Motor neuron (in vitro differentiated cells): ENCODE measurements around the gene IMMP2L. TPM values are rescaled to one million over a fixed set of nuclear protein-coding genes. Genes with fewer than 3 reads are reported as not detected.
A peak's percentile ranks its signal among the peaks of the same experiment; 100 is the strongest.

ENCODE experiments used
- ATAC-seq, 8 experiments: fragments of 200-7000 bp; cut with Tn5 transposase; replicated peaks in 6 of 8; 2 replicates each; pipeline ENCODE4 v1.8.0; 2021; ENCODE audit warnings: mild to moderate bottlenecking in 8 of 8, moderate library complexity in 8 of 8
- H3K27ac ChIP-seq, 2 donors: fragments of 250-450 bp; sonication (Bioruptor Pico); 2 replicates each; pipeline ENCODE4 v1.9.0; 2021; ENCODE audit warnings: antibody characterized with exemption in 2 of 2, mild to moderate bottlenecking in 2 of 2, moderate library complexity in 1 of 2
- H3K4me1 ChIP-seq, 2 donors: fragments of 250-450 bp; sonication (Bioruptor Pico); replicated peaks in 1 of 2; 2 replicates each; pipeline ENCODE4 v1.6.1; 2021; ENCODE audit warnings: antibody characterized with exemption in 2 of 2, mild to moderate bottlenecking in 2 of 2, moderate library complexity in 1 of 2
- H3K4me3 ChIP-seq, 5 donors: fragments of 250-450 bp; sonication (Bioruptor Pico); 2 replicates each; pipeline ENCODE4 v1.9.0; 2021; ENCODE audit warnings: antibody characterized with exemption in 5 of 5, mild to moderate bottlenecking in 5 of 5, moderate library complexity in 4 of 5
- WGBS, 10 experiments: fragments of 450-650 bp; shearing (Covaris generic); methylation state at CpG; one replicate each; pipeline ENCODE4 v1.0.0; 2022; 5-methylcytosine and 5-hydroxymethylcytosine counted together
- in situ Hi-C, 9 experiments: fragments of 400-800 bp; cut with MboI; loops; one replicate each; pipeline ENCODE4 v1.15.0; 2021; ENCODE audit warnings: low sequenced_read_pairs in 9 of 9, low pct_unique_long_range_greater_than_20kb in 2 of 9; ENCODE audit not compliant: unreplicated experiment in 9 of 9
- total RNA-seq, 8 experiments: library from RNA; unstranded; fragments of 300-600 nt; gene quantifications; 2 replicates each; pipeline versions ENCODE4 v1.2.3 to v1.2.4, GENCODE V29; 2022

The IMMP2L gene
- total RNA-seq, 8 experiments from 2014 or later = 9.9 to 78.5 (median 19.3) TPM

DNA sequence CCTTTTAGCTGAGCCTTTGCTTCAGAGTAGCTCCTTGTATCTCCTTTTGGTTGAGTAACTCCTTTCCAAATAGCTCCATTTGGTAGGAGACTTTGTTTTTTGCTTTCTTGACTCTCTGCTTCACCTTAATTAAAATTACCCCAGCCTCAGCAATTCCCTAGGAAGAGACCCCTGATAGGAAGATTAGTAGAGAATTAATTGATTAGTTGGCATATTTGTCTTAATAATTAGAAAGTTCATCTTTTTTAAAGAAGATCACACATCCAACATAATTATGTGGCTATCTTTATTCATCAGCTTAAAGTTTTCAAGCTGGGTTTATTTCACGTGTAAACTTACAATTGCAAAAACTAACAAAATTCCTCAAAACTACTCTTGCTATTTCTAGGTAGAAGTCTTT lies 352.2 kb downstream of the IMMP2L start:
- no peaks in the 10 kb centered on the region for H3K4me1 ChIP-seq
- H3K4me3 ChIP-seq = no peak overlapping the region
- H3K27ac ChIP-seq = no peak overlapping the region
- no peak for ATAC-seq
- 50 to 100% (median 100%) methylated on average over 1 of the region's 1 CpG; no CpG with 5 or more reads in 1 of the 10 experiments for WGBS, 10 experiments
- in situ Hi-C loops = no loop called here

DNA sequence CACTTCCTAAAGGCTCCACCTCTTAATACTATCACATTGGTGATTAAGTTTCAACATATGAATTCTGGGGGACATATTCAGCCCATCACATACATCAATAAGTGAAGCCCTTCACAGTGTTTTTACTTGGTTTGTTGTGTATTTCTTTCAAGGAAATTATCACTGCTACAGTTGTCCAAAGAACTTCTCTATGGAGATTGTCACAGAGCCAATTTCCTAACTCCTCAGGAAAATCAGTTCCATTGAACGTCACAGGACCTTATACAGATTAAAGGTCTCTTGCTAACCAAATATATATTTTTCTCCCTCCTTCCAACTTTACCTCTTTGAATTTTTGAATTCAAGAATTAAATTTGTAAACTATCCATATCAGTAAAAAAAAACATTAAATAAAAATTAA lies 357.0 kb downstream of the IMMP2L start:
- no peak overlapping the region for H3K27ac ChIP-seq
- WGBS, 10 experiments = 29 to 100% (median 90%) methylated on average over 1 of the region's 1 CpG; no CpG with 5 or more reads in 1 of the 10 experiments
- H3K4me3 ChIP-seq = no peak overlapping the region
- ATAC-seq = no peak
- H3K4me1 ChIP-seq = no peaks in the 10 kb centered on the region
- in situ Hi-C loops = no loop called here

DNA sequence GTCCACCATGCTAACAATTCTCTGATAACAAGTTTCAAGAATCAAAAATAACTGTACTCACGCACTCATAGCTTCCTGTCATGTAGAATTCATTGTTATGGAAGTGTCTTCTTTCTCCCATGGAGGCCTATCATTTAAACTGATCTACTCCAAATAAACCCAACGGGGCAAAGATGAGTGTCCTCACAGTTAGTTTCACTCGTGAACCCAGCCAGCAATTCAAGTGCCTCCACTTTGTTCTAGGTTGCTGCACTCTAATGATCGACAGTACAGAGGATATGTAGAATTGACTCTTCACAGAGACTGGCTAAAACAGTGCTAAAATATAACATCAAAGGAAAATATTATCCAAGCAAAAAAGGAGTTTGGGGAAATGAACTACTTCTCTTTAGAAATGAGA lies 360.0 kb downstream of the IMMP2L start:
- H3K4me1 ChIP-seq = no peaks in the 10 kb centered on the region
- H3K4me3 ChIP-seq = no peak overlapping the region
- in situ Hi-C loops = no loop called here
- H3K27ac ChIP-seq = no peak overlapping the region
- 83 to 100% (median 92%) methylated on average over 1 to 4 of the region's 4 CpGs; no CpG with 5 or more reads in 1 of the 10 experiments for WGBS, 10 experiments
- ATAC-seq = no peak

DNA sequence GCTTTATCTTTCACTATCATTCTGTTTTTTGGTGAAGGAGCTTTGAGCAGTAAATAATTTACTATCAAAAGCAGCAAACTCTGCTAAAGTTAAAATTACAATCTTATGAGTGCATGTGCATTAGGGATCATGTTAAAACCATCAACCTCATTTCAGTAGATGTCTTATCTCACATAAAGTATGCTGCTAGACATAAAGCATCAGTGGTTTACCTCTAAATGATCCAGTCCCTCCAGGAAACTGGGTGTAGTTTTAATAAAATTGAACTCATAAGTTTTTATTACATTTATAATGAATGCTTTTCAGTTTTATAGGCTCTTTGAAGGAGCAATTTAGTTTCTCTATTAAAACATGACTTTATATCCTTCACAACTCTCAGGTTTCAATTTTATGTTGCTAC lies 362.6 kb downstream of the IMMP2L start:
- no peaks in the 10 kb centered on the region for H3K4me1 ChIP-seq
- no peak for ATAC-seq
- no peak overlapping the region for H3K27ac ChIP-seq
- H3K4me3 ChIP-seq = no peak overlapping the region
- in situ Hi-C loops = no loop called here

DNA sequence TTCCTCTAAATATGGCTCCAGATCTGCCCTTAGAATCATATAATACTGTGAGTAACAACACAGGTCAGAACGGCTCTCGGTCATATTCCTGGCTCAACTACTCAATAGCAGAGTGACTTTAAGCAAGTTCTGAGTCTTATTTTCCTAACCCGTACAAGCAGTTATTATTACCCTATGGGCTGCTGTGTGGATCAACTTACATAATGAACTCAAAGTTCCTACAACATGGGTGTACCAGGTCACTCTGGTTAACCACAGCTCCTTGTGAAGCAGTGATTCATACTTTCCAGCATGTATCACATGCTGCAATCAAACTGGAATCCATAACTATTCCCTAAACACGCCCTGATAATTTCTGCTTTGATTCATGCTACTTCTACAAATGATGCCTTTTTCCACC lies 364.0 kb downstream of the IMMP2L start:
- no peak overlapping the region for H3K27ac ChIP-seq
- H3K4me1 ChIP-seq = no peaks in the 10 kb centered on the region
- in situ Hi-C loops = no loop called here
- 0 to 95% (median 82%) methylated on average over 2 to 4 of the region's 4 CpGs; no CpG with 5 or more reads in 1 of the 10 experiments for WGBS, 10 experiments
- no peak overlapping the region for H3K4me3 ChIP-seq
- ATAC-seq = peak in 3 of 8 experiments; percentile 74 to 100 (median 100)

DNA sequence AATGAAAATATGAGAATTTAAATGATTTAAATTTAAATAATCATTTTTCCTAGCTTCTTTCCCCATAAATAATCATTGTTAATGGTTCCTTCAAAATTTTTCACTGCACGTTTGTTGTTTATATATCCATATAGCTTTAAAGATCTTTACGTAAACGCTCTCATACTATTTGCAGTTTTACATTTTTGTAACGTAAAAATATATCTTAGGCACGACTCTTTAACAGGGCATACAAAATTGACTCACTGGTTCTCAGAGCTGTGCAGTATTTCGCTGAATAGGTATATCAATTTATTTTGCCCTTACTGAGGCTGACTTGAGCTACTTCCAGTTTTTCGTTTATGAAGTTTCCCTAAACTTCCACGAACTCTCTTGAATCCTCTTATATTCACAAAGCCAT lies 365.6 kb downstream of the IMMP2L start:
- H3K4me3 ChIP-seq = no peak overlapping the region
- no peak for ATAC-seq
- no peak overlapping the region for H3K27ac ChIP-seq
- no peaks in the 10 kb centered on the region for H3K4me1 ChIP-seq
- WGBS, 10 experiments = 88 to 100% (median 96%) methylated on average over 6 to 8 of the region's 8 CpGs; no CpG with 5 or more reads in 1 of the 10 experiments
- in situ Hi-C loops = no loop called here

DNA sequence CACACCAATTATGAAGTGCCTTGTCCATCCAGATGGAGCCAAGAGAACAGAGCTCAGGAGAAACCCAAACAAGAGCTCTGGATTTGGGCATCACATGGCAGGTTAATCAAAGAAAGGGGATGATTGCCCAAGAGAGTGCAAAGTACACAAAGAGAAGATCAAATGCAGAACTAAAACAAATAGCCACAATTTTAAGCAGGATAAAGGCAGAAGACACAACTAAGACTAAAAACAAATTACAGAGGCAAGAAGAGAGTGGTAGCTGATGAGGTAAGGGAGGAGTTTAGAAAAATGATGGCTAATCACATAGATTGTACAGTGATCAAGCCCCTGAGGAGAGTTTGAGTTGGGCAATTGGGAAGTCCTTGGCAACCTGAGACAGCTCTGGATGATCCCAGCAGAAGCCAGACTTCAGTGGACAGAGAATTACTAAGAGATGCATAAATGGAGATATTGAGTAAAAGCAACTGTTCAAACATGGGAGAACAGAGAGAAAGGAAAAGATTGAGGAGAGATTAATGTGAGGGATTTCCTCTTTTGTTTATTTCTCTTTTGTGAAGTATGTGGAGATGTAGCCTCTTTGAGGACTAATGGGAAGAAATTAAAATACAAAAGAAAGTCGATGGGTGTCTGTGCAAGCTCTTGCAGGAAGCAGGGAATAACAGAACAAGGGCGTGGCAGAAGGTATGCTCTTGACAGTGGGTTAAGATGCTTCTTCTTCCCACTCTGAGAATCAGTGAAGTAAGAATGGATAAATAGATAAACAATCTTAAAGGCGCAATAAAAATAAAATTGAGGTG lies 369.5 kb downstream of the IMMP2L start:
- peak in 1 of 8 experiments; percentile 18 for ATAC-seq
- H3K4me1 ChIP-seq = no peaks in the 10 kb centered on the region
- in situ Hi-C loops = no loop called here
- WGBS, 10 experiments = 71 to 100% (median 86%) methylated on average over 1 to 3 of the region's 3 CpGs; no CpG with 5 or more reads in 1 of the 10 experiments
- H3K27ac ChIP-seq = no peak overlapping the region
- H3K4me3 ChIP-seq = no peak overlapping the region

DNA sequence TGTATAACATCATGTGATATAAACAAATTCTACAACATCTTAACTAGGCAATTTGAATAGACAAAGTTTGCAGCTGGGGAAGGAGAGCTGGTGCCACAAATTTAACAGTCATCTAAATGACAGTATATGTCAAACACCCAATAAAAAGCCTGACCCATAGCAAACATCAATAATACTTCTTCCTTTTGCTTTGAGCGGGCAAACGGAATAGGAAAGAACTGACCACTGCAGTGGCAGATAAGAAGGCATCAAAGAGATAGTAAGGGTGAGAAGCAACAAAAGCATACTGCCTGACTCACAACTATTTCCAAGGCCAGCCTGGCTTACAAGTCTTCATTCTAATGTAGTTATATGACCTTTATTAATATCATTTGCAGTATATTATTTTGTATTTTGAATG lies 371.5 kb downstream of the IMMP2L start:
- Histone ChIP-seq H3K4me1 (no peaks in the 10 kb centered on the region), H3K27ac (no peak overlapping the region), H3K4me3 (no peak overlapping the region)
- no peak for ATAC-seq
- in situ Hi-C loops = no loop called here
- WGBS, 10 experiments = 60 to 100% (median 94%) methylated on average over 1 to 2 of the region's 2 CpGs; no CpG with 5 or more reads in 1 of the 10 experiments

DNA sequence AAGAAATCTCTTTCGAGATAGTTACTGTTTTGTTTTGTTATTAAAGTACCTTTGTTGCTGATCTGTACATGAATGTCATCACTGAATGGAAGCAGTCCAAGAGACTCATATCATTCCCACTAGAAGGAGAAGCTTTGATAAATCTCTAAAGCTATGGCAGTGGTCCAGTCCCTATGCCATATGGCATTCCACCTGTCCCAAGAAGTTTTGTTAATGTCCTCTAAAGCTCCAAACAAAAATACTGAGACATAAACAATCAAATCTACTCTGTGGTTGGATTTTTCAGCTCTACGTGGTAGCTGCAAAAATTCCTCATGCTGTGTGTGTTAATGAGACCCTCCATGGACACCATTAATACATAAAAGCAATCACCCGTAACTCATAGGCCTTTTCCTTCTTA lies 377.3 kb downstream of the IMMP2L start:
- in situ Hi-C loops = no loop called here
- no peak overlapping the region for H3K27ac ChIP-seq
- H3K4me1 ChIP-seq = no peaks in the 10 kb centered on the region
- WGBS, 10 experiments = 73 to 100% (median 97%) methylated on average over 1 to 3 of the region's 3 CpGs
- no peak for ATAC-seq
- H3K4me3 ChIP-seq = no peak overlapping the region

DNA sequence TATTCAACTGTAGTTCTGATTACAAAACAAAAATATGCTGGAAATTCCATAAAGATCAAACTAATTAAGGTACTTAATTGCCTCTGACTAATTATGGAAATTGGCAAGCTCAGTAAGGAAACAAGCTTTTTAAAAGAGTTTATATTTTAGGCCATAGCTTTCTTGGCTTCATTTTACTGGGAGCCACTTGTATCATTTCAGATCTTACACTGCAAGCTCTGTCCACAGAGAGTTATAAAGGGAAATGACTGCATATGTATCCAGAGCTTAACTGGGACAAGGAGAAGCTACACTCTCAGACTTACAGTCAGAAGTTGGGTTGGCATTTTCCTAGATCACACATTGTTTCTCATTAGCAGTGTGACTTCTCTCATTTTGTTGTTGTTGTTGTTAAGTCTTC lies 379.0 kb downstream of the IMMP2L start:
- H3K4me1 ChIP-seq = no peaks in the 10 kb centered on the region
- no peak overlapping the region for H3K4me3 ChIP-seq
- no peak for ATAC-seq
- in situ Hi-C loops = no loop called here
- H3K27ac ChIP-seq = no peak overlapping the region

DNA sequence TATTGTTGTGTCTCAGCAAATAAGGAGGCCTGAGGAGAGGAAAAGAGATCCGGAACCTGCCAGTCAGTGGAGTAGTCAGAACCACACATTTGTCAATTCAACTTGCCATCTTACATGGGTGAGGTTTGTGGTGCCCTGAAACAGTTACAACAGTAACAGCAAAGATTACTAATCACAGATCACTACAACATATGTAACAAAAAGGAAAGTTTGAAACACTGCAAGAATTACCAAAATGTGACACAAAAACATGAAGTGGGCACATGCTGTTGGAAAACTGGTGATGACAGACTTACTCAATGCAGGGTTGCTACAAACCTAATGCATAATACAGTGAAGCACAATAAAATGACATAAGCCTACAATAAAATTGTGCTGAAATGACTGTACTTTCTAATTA lies 382.0 kb downstream of the IMMP2L start:
- in situ Hi-C loops = no loop called here
- Histone ChIP-seq H3K27ac (no peak overlapping the region), H3K4me1 (no peaks in the 10 kb centered on the region), H3K4me3 (no peak overlapping the region)
- WGBS, 10 experiments = 33 to 100% (median 94%) methylated on average over 1 of the region's 1 CpG; no CpG with 5 or more reads in 4 of the 10 experiments
- ATAC-seq = no peak

DNA sequence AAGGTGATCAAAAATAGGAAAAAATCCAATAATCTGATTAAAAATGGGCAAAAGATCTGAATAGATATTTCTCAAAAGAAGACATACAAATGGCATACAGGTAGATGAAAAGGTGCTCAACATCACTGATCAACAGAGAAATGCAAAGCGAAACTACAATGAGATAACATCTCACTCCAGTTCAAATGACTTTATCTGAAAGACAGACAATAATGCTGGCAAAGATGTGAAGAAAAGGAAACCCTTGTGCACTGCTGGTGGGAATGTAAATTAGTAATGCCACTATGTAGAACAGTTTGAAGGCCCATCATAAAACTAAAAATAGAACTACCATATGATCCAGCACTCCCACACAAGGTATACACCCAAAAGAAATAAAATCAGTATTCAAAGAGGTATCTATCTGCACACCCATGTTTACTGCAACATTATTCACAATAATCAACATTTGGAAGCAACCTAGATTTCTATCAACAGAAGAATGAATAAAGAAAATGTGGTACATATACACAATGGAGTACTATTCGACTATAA lies 386.3 kb downstream of the IMMP2L start:
- peak in 3 of 8 experiments; percentile 65 to 97 (median 85) for ATAC-seq
- Histone ChIP-seq H3K4me3 (no peak overlapping the region), H3K27ac (no peak overlapping the region), H3K4me1 (no peaks in the 10 kb centered on the region)
- in situ Hi-C loops = no loop called here
- WGBS, 10 experiments = 55 to 100% (median 92%) methylated on average over 1 to 2 of the region's 2 CpGs

DNA sequence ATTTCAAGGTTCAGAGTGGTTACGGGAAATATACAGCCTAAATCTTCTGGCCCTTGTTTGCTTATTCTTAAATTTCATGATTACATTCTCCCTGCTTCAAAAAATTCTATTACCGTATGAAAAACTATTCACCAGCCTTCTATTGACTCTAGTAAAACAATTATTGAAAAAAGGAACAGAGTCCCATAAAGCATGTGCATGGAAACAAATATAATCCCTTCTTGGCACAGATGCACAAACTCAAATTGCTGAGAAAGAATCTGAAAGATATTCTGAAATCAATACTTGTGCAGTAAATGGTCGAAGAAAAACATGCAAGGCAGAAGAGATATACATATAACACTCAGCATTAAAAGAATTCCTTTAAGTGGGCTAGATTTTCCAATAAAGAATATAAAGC lies 387.8 kb downstream of the IMMP2L start:
- ATAC-seq = no peak
- Histone ChIP-seq H3K27ac (no peak overlapping the region), H3K4me3 (no peak overlapping the region), H3K4me1 (no peaks in the 10 kb centered on the region)
- in situ Hi-C loops = no loop called here
- WGBS, 10 experiments = 0 to 100% (median 83%) methylated on average over 1 to 3 of the region's 3 CpGs

DNA sequence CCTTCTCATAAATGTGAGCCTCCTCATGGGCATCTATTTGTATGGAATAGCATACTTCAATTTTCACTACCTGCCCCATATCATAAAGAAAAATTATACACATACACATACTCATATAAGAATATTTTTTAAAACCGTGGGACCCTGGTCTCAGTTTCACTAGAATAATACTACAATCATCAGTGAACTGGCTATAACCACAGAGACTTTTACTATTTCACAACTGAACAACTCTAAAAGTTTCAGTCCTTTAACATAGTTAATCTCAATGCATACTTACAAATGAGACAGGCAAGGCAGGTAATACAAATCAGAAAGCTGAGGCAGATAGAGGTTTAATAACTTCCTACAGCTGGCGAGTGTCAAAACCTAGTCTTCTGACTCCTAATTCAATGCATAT lies 388.3 kb downstream of the IMMP2L start:
- no peak overlapping the region for H3K4me3 ChIP-seq
- in situ Hi-C loops = no loop called here
- no peak overlapping the region for H3K27ac ChIP-seq
- ATAC-seq = no peak
- no peaks in the 10 kb centered on the region for H3K4me1 ChIP-seq
- WGBS, 10 experiments = 55 to 100% (median 95%) methylated on average over 1 to 2 of the region's 2 CpGs; no CpG with 5 or more reads in 3 of the 10 experiments
